Body of pancreas (tissue), 4 donors: ENCODE results near the gene PDZD8.

Experiments used
- POLR2A ChIP-seq, 3 donors: fragments of 450-650 bp; IDR thresholded peaks; one replicate each; pipeline ENCODE4 v1.6.1; 2016; ENCODE audit warnings: antibody characterized with exemption in 3 of 3, mild to moderate bottlenecking in 2 of 3
- TF ChIP-seq, protein P1 (sequence below), 7 experiments: fragments of 450-650 bp in 4 of 7; fragments of 200-600 bp in 3 of 7; sonication (generic) in 3 of 7; IDR thresholded peaks; one replicate each; pipeline ENCODE4 v1.5.1; 2016 to 2019; ENCODE audit warnings: antibody characterized with exemption in 7 of 7

DNA sequence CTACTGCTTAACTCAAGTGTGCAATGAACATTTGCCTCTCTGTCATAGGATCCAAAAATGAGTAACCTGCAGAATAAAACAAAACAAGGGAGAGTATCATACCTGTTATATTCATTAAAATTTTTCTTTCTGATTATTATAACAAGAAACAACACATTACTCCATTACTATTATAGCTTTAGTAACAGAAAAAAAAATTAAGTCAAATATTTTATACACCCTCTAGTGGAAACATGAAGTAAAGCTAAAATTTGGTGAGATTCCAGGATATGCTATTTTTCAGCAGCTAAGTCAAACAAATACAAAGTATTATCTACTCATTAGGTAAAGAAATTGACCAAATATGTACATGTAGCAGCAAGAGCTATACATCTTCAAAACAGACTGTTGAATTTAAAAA lies 56.3 kb downstream of the PDZD8 start:
- TF ChIP-seq, protein P1, sequence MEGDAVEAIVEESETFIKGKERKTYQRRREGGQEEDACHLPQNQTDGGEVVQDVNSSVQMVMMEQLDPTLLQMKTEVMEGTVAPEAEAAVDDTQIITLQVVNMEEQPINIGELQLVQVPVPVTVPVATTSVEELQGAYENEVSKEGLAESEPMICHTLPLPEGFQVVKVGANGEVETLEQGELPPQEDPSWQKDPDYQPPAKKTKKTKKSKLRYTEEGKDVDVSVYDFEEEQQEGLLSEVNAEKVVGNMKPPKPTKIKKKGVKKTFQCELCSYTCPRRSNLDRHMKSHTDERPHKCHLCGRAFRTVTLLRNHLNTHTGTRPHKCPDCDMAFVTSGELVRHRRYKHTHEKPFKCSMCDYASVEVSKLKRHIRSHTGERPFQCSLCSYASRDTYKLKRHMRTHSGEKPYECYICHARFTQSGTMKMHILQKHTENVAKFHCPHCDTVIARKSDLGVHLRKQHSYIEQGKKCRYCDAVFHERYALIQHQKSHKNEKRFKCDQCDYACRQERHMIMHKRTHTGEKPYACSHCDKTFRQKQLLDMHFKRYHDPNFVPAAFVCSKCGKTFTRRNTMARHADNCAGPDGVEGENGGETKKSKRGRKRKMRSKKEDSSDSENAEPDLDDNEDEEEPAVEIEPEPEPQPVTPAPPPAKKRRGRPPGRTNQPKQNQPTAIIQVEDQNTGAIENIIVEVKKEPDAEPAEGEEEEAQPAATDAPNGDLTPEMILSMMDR (IDR thresholded peaks at IDR 0.05) = peak; percentile 14 to 39 (median 30)
- TF ChIP-seq POLR2A (IDR thresholded peaks at IDR 0.05) = no peak
